ENCODE data around the gene CPS1. TPM values are rescaled to one million over a fixed set of nuclear protein-coding genes. Genes with fewer than 3 reads are reported as not detected.
A peak's percentile ranks its signal among the peaks of the same experiment; 100 is the strongest.

CPS1 gene
- total and polyA plus RNA-seq, 2 of the 8 experiments (the other 6 are each of a cell fraction or from before 2014, with no cell fraction given), result 7.9 to 15.7 TPM

DNA sequence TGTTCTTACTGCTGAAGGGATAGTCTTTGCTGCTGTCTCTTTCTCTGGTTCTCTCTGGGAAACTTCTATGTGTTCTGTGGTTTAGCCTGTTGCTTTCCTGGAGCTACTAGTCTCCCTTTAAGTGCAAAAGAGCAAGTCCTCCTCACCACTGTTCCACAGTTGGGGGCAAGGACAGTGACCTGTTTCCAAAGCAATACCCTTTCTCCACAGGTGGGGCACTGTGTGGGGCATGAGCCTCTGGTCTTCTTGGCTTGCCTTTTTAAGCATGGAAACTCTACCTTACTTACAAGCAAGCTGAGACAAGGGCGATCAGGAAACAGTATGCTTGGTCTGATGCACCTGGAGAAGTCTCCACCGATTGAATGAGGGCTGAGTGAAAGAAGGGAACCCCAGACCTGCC, 156.7 kb downstream of the CPS1 start:
- H4K5ac ChIP-seq (ENCODE audit: insufficient read length, low read depth, low read length), result no peak overlapping the region
- no peak overlapping the region for H2BK120ac ChIP-seq (replicated peaks; ENCODE audit: low read depth, low read length)
- no peak overlapping the region for H2BK20ac ChIP-seq (ENCODE audit: low read length)
- no peaks in the 10 kb centered on the region for H3K36me3 ChIP-seq (ENCODE audit: control insufficient read depth in 2 of 4, insufficient read depth in 4 of 4, low read length in 3 of 4)
- H3K23me2 ChIP-seq (ENCODE audit: low read depth, low read length), result no peaks in the 10 kb centered on the region
- H3K23ac ChIP-seq (ENCODE audit: insufficient read length), result no peak overlapping the region
- H3K9me3 ChIP-seq (ENCODE audit: insufficient read depth in 2 of 2, low read depth in 1 of 2, low read length in 1 of 2), result no peaks in the 10 kb centered on the region
- H3K4me3 ChIP-seq (ENCODE audit: extremely low read depth in 1 of 4, insufficient read depth in 2 of 4, low read depth in 3 of 4, low read length in 4 of 4), result no peak overlapping the region
- CTCF ChIA-PET (ENCODE audit: partially characterized antibody), result interaction anchor here (0.7 to 2.2 kb wide), 5 partner anchors 9 to 33 kb away, joined by 3 to 6 read pairs (median 3); no protein-coding TSS in a partner anchor
- H3K27ac ChIP-seq (ENCODE audit: low read depth, low read length), result no peak overlapping the region
- peak overlapping the region; percentile 85 for H2AFZ ChIP-seq (ENCODE audit: low read length)
- no peaks in the 10 kb centered on the region for H3K27me3 ChIP-seq (replicated peaks in 1 of 4; ENCODE audit: control insufficient read depth in 3 of 4, extremely low read depth in 1 of 4, insufficient read depth in 3 of 4, low read length in 3 of 4)
- no peak overlapping the region for H3K14ac ChIP-seq (ENCODE audit: insufficient read length)
- H2AK5ac ChIP-seq (ENCODE audit: low read depth, low read length), result no peak overlapping the region
- 25% methylated on average over 2 of the region's 2 CpGs; no CpG with 5 or more reads in 1 of the 2 experiments for WGBS, 2 experiments (ENCODE audit: extremely low coverage in 1 of 2, insufficient coverage in 1 of 2, insufficient read length in 1 of 2, insufficient replicate concordance in 2 of 2, low coverage in 1 of 2, low lambda C conversion rate in 2 of 2, missing lambda C conversion rate in 1 of 2)
- H2BK12ac ChIP-seq (ENCODE audit: low read depth, low read length), result no peak overlapping the region
- TF ChIP-seq, protein P1, sequence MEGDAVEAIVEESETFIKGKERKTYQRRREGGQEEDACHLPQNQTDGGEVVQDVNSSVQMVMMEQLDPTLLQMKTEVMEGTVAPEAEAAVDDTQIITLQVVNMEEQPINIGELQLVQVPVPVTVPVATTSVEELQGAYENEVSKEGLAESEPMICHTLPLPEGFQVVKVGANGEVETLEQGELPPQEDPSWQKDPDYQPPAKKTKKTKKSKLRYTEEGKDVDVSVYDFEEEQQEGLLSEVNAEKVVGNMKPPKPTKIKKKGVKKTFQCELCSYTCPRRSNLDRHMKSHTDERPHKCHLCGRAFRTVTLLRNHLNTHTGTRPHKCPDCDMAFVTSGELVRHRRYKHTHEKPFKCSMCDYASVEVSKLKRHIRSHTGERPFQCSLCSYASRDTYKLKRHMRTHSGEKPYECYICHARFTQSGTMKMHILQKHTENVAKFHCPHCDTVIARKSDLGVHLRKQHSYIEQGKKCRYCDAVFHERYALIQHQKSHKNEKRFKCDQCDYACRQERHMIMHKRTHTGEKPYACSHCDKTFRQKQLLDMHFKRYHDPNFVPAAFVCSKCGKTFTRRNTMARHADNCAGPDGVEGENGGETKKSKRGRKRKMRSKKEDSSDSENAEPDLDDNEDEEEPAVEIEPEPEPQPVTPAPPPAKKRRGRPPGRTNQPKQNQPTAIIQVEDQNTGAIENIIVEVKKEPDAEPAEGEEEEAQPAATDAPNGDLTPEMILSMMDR (IDR thresholded peaks at IDR 0.05; ENCODE audit: control extremely low read depth in 1 of 3, insufficient read depth in 1 of 3, low read depth in 1 of 3, low read length in 3 of 3), result peak in 1 of 3 experiments; percentile 10; a peak in 1 of 4 replicates
- no peak for TF ChIP-seq KDM5A (IDR thresholded peaks at IDR 0.05; ENCODE audit: low read length)
- H3K4me2 ChIP-seq (ENCODE audit: insufficient read depth in 1 of 2, low read depth in 2 of 2, low read length in 2 of 2), result no peak overlapping the region
- FAIRE-seq, result no peak
- H3K79me1 ChIP-seq (ENCODE audit: low read depth, low read length), result no peaks in the 10 kb centered on the region
- no peak overlapping the region for H3K18ac ChIP-seq (ENCODE audit: extremely low read depth, low read length)
- no peak overlapping the region for H3K56ac ChIP-seq (replicated peaks; ENCODE audit: insufficient read length, low read depth, low read length)
- H3K4ac ChIP-seq (replicated peaks; ENCODE audit: insufficient read length, low read depth, low read length), result no peak overlapping the region
- H4K20me1 ChIP-seq (replicated peaks in 1 of 2; ENCODE audit: control insufficient read depth in 1 of 2, insufficient read depth in 2 of 2, low read length in 2 of 2), result no peaks in the 10 kb centered on the region
- DNase-seq (ENCODE audit: low read depth in 1 of 2, low spot score in 2 of 2), result no peak
- no peak overlapping the region for H3K9ac ChIP-seq (replicated peaks in 1 of 4; ENCODE audit: extremely low read depth in 1 of 4, low read depth in 3 of 4, low read length in 3 of 4)
- no peak overlapping the region for H4K8ac ChIP-seq (ENCODE audit: extremely low read depth, insufficient read depth, low read length)
- no peak overlapping the region for H2BK15ac ChIP-seq (ENCODE audit: low read length)
- no peak overlapping the region for H4K91ac ChIP-seq (replicated peaks; ENCODE audit: insufficient read length, low read length)
- no peaks in the 10 kb centered on the region for H3K79me2 ChIP-seq (ENCODE audit: control insufficient read depth in 1 of 2, insufficient read depth in 2 of 2, low read length in 2 of 2)
- H2BK5ac ChIP-seq (ENCODE audit: low read depth, low read length), result no peak overlapping the region
- H3K4me1 ChIP-seq (replicated peaks in 1 of 4; ENCODE audit: control insufficient read depth in 3 of 4, insufficient read depth in 4 of 4, low read length in 3 of 4), result peaks cover 0 to 4% (median 1%) of the 10 kb centered on the region in 4 experiments; a peak in 3 of 7 replicates
- POLR2A ChIA-PET (ENCODE audit: partially characterized antibody), result no interaction called here
